OCI-LY7 (cell line): ENCODE measurements around the gene FBXL3. TPM values are rescaled to one million over a fixed set of nuclear protein-coding genes. Genes with fewer than 3 reads are reported as not detected.
"Not testable (repeated sequence)": the region's sequence is repeated elsewhere in the genome, so short reads cannot be mapped to it uniquely, and the experiment has no call there.

Experiments
- BruUV-seq: library from RNA; stranded (reverse); fragments of 400-500 nt; replicated peaks from 2 replicates; lab custom pipeline; 2021; lab: Mats Ljungman, UMichigan
- CTCF ChIA-PET: fragments of 300-600 bp; sonication (Branson Sonifier 250); formaldehyde crosslinking; loops from one replicate; lab custom pipeline; 2022; ENCODE audit warnings: antibody characterized with exemption; ENCODE audit not compliant: unreplicated experiment; lab: Charles Lee
- POLR2A ChIA-PET: fragments of 300-600 bp; sonication (Branson Sonifier 250); formaldehyde crosslinking; loops from one replicate; lab custom pipeline; 2022; ENCODE audit warnings: antibody characterized with exemption; lab: Charles Lee
- DNase-seq: peaks from one replicate; pipeline ENCODE4 v3.0.0-alpha.2; 2015; ENCODE audit warnings: low spot score
- H2AFZ ChIP-seq: fragments of 200-600 bp; sonication (generic), shearing (Covaris generic); 2 replicates; pipeline ENCODE4 v1.6.1; 2014; ENCODE audit warnings: mild to moderate bottlenecking, antibody characterized with exemption, low read length, moderate library complexity
- H3K27ac ChIP-seq: fragments of 200-600 bp; sonication (generic); 2 replicates; pipeline ENCODE4 v1.5.1; 2014; ENCODE audit warnings: mixed run types, low read depth, mild to moderate bottlenecking, moderate library complexity, low read length, inconsistent platforms; ENCODE audit not compliant: poor library complexity, severe bottlenecking
- H3K36me3 ChIP-seq: fragments of 200-600 bp; sonication (generic); 2 replicates; pipeline ENCODE4 v1.6.1; 2014; ENCODE audit warnings: mild to moderate bottlenecking, antibody characterized with exemption, low read length, moderate library complexity, mixed read lengths; ENCODE audit not compliant: insufficient read depth
- H3K4me1 ChIP-seq: fragments of 200-600 bp; sonication (generic); 2 replicates; pipeline ENCODE4 v1.5.1; 2014; ENCODE audit warnings: mild to moderate bottlenecking, low read length; ENCODE audit not compliant: insufficient read depth, poor library complexity, severe bottlenecking
- H3K4me2 ChIP-seq: fragments of 200-600 bp; sonication (generic); 2 replicates; pipeline ENCODE4 v1.6.1; 2014; ENCODE audit warnings: mild to moderate bottlenecking, low read length
- H3K4me3 ChIP-seq: fragments of 200-600 bp; sonication (generic); 2 replicates; pipeline ENCODE4 v1.5.1; 2014; ENCODE audit warnings: mild to moderate bottlenecking, low read depth, low read length; ENCODE audit not compliant: poor library complexity, severe bottlenecking
- H3K79me2 ChIP-seq: fragments of 200-600 bp; sonication (generic); 2 replicates; pipeline ENCODE4 v1.6.1; 2016; ENCODE audit warnings: low read depth, mild to moderate bottlenecking, low read length, moderate library complexity, mixed read lengths; ENCODE audit not compliant: insufficient read depth
- H3K9me2 ChIP-seq: fragments of 200-600 bp; sonication (generic); 2 replicates; pipeline ENCODE4 v1.6.1; 2016; ENCODE audit warnings: mild to moderate bottlenecking, low read length, mixed read lengths; ENCODE audit not compliant: insufficient read depth
- H3K9me3 ChIP-seq: fragments of 200-600 bp; sonication (generic); 2 replicates; pipeline ENCODE4 v1.6.1; 2014; ENCODE audit warnings: mild to moderate bottlenecking, mixed run types, low read length, mixed read lengths
- H4K20me1 ChIP-seq: fragments of 200-600 bp; sonication (generic); 2 replicates; pipeline ENCODE4 v1.6.1; 2014; ENCODE audit warnings: mild to moderate bottlenecking, antibody characterized with exemption, low read length, moderate library complexity, mixed read lengths; ENCODE audit not compliant: insufficient read depth
- CTCF ChIP-seq: fragments of 200-600 bp; sonication (generic); conservative IDR thresholded peaks from 2 replicates; pipeline ENCODE4 v1.5.1; 2014; ENCODE audit warnings: mild to moderate bottlenecking, antibody characterized with exemption, low read length, moderate library complexity, mixed read lengths
- EZH2phosphoT487 ChIP-seq: fragments of 200-600 bp; sonication (generic); IDR thresholded peaks from 2 replicates; pipeline ENCODE4 v1.6.1; 2018; ENCODE audit warnings: low read depth, borderline replicate concordance, mild to moderate bottlenecking, mixed run types, antibody characterized with exemption, low read length, moderate library complexity, mixed read lengths
- intact Hi-C: fragments of 100-400 bp; cut with micrococcal nuclease; formaldehyde crosslinking; loops from one replicate; pipeline ENCODE4 v1.10.0; 2022; ENCODE audit not compliant: unreplicated experiment
- total RNA-seq, 2 experiments: library from RNA; depleted of rRNA in 1 of 2; stranded (reverse); fragments of >200 nt in 1 of 2; shearing (Covaris generic) in 1 of 2; gene quantifications; 2 replicates each; pipeline ENCODE4 v1.2.3, GENCODE V29; 2014 to 2022

Gene FBXL3
- total RNA-seq, 2 experiments from 2014 or later = 21.6 to 25.1 TPM

- Histone ChIP-seq H3K79me2 (peaks cover 20% of the 10 kb centered on the region; the same call in 1 of the 2 replicates), H3K9me2 (no peaks in the 10 kb centered on the region), H3K36me3 (peaks cover 100% of the 10 kb centered on the region), H3K4me3 (no peak overlapping the region), H2AFZ (no peak overlapping the region), H3K27ac (no peak overlapping the region), H4K20me1 (0 out of 2 replicates have a peak, but pooled peaks cover 2% of the 10 kb centered on the region), H3K4me2 (no peak overlapping the region), H3K9me3 (no peaks in the 10 kb centered on the region), H3K4me1 (no peaks in the 10 kb centered on the region)
- ChIA-PET CTCF (no interaction called here), POLR2A (interaction anchor here (0.6 to 1.7 kb wide), 4 partner anchors 11 to 40 kb away, joined by 3 to 5 read pairs (median 4); no protein-coding TSS in a partner anchor)
- BruUV-seq = no TSS peak
- TF ChIP-seq CTCF = no peak
- TF ChIP-seq EZH2phosphoT487 = no peak
- intact Hi-C loops = no loop called here
- DNase-seq = no peak
These were observed 13.0 kb downstream of the FBXL3 start for GRCh38 chr13:77013853-77014542.

- H3K4me3 ChIP-seq, CTCF ChIA-PET, H4K20me1 ChIP-seq, H3K4me2 ChIP-seq, intact Hi-C loops, H2AFZ ChIP-seq, DNase-seq, BruUV-seq, H3K27ac ChIP-seq, H3K4me1 ChIP-seq, H3K9me2 ChIP-seq, H3K9me3 ChIP-seq: not testable (repeated sequence)
- H3K79me2 ChIP-seq = peaks cover 11% of the 10 kb centered on the region; the same call in 1 of the 2 replicates
- POLR2A ChIA-PET = interaction anchor here (2.1 kb wide), 1 partner anchor 9 kb away, joined by 9 read pairs; no protein-coding TSS in a partner anchor
- peaks cover 89% of the 10 kb centered on the region for H3K36me3 ChIP-seq
These were observed 17.2 kb downstream of the FBXL3 start for GRCh38 chr13:77009719-77010118.

GRCh38 chr13:77009011-77009410 lies 17.9 kb downstream of the FBXL3 start:
- no peak overlapping the region for H2AFZ ChIP-seq
- H3K9me2 ChIP-seq = no peaks in the 10 kb centered on the region
- no peak overlapping the region for H3K4me3 ChIP-seq
- DNase-seq = no peak
- BruUV-seq = no TSS peak
- ChIA-PET POLR2A (interaction anchor here (1.2 to 2.1 kb wide), 2 partner anchors 9 to 16 kb away, joined by 4 to 9 read pairs; no protein-coding TSS in a partner anchor), CTCF (no interaction called here)
- H4K20me1 ChIP-seq = 0 out of 2 replicates have a peak, but pooled peaks cover 8% of the 10 kb centered on the region
- TF ChIP-seq EZH2phosphoT487 (no peak), CTCF (no peak)
- no peak overlapping the region for H3K4me2 ChIP-seq
- intact Hi-C loops = no loop called here
- H3K4me1 ChIP-seq = no peaks in the 10 kb centered on the region
- no peaks in the 10 kb centered on the region for H3K9me3 ChIP-seq
- peaks cover 88% of the 10 kb centered on the region for H3K36me3 ChIP-seq
- H3K79me2 ChIP-seq = peaks cover 12% of the 10 kb centered on the region; the same call in 1 of the 2 replicates
- H3K27ac ChIP-seq = no peak overlapping the region

GRCh38 chr13:77008337-77008736 lies 18.6 kb downstream of the FBXL3 start:
- DNase-seq, CTCF ChIA-PET, H3K27ac ChIP-seq, H4K20me1 ChIP-seq, H3K9me3 ChIP-seq, intact Hi-C loops, H3K4me1 ChIP-seq, H3K4me3 ChIP-seq, H3K4me2 ChIP-seq, H2AFZ ChIP-seq, BruUV-seq, H3K9me2 ChIP-seq: not testable (repeated sequence)
- POLR2A ChIA-PET = interaction anchor here (0.9 to 2.1 kb wide), 3 partner anchors 10 to 525 kb away, joined by 3 to 9 read pairs (median 4); no protein-coding TSS in a partner anchor
- H3K36me3 ChIP-seq = peaks cover 86% of the 10 kb centered on the region
- peaks cover 12% of the 10 kb centered on the region; the same call in 1 of the 2 replicates for H3K79me2 ChIP-seq
